NT2/D1 (cell line): ENCODE measurements around the gene SERPINA10.

ENCODE experiments used
- SUZ12 ChIP-seq: IDR thresholded peaks from 2 replicates; pipeline ENCODE4 v1.6.1; 2011; ENCODE audit not compliant: insufficient read length, insufficient read depth; ENCODE audit errors: extremely low read depth
- YY1 ChIP-seq: IDR thresholded peaks from 2 replicates; pipeline ENCODE4 v1.6.1; 2011; ENCODE audit not compliant: insufficient read length, insufficient read depth
- ZNF274 ChIP-seq: IDR thresholded peaks from 2 replicates; pipeline ENCODE4 v1.6.1; 2011; ENCODE audit warnings: mild to moderate bottlenecking, low read depth, low read length

- TF ChIP-seq ZNF274 (no peak), YY1 (no peak), SUZ12 (no peak)
Observed at GRCh38 chr14:94285158-94285557, 7.9 kb downstream of the SERPINA10 start.
